ENCODE measurements around the gene OSTN.

GRCh38 chr3:191240486-191240885, 41.4 kb downstream of the OSTN start:
- TF ChIP-seq, protein P1, sequence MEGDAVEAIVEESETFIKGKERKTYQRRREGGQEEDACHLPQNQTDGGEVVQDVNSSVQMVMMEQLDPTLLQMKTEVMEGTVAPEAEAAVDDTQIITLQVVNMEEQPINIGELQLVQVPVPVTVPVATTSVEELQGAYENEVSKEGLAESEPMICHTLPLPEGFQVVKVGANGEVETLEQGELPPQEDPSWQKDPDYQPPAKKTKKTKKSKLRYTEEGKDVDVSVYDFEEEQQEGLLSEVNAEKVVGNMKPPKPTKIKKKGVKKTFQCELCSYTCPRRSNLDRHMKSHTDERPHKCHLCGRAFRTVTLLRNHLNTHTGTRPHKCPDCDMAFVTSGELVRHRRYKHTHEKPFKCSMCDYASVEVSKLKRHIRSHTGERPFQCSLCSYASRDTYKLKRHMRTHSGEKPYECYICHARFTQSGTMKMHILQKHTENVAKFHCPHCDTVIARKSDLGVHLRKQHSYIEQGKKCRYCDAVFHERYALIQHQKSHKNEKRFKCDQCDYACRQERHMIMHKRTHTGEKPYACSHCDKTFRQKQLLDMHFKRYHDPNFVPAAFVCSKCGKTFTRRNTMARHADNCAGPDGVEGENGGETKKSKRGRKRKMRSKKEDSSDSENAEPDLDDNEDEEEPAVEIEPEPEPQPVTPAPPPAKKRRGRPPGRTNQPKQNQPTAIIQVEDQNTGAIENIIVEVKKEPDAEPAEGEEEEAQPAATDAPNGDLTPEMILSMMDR (IDR thresholded peaks at IDR 0.05; ENCODE audit: insufficient read depth, low read length): no peak
- TF ChIP-seq POLR2AphosphoS5 (IDR thresholded peaks at IDR 0.05; ENCODE audit: low read depth): no peak

Measured in HL-60 (cell line).